ENCODE measurements around the gene HECW1. TPM values are rescaled to one million over a fixed set of nuclear protein-coding genes. Genes with fewer than 3 reads are reported as not detected.

Gene HECW1
- polyA plus RNA-seq, 6 donors from 2014 or later: not detected

- Mint-ChIP-seq H3K4me3 (no peak overlapping the region), H3K9me3 (peaks cover 0 to 7% (median 0%) of the 10 kb centered on the region in 7 donors), H3K4me1 (peaks cover 11 to 14% (median 11%) of the 10 kb centered on the region in 3 donors), H3K36me3 (no peaks in the 10 kb centered on the region), H3K27me3 (peaks cover 4 to 22% (median 8%) of the 10 kb centered on the region in 3 donors), H3K27ac (no peak overlapping the region)
- ATAC-seq (ENCODE audit: low read depth in 2 of 2) (no peak), DNase-seq (no peak)
Observed at GRCh38 chr7:43486634-43487033, 374.2 kb downstream of the HECW1 start.

- DNase-seq (no peak), ATAC-seq (ENCODE audit: low read depth in 2 of 2) (no peak)
- no peaks in the 10 kb centered on the region for H3K36me3 Mint-ChIP-seq
- no peak overlapping the region for H3K4me3 Mint-ChIP-seq
- peaks cover 11 to 14% (median 11%) of the 10 kb centered on the region in 3 donors for H3K4me1 Mint-ChIP-seq
- peaks cover 13 to 15% (median 14%) of the 10 kb centered on the region in 3 donors for H3K27me3 Mint-ChIP-seq
- peak overlapping the region in 2 of 6 donors; percentile 31 to 66 for H3K27ac Mint-ChIP-seq
- H3K9me3 Mint-ChIP-seq: peaks cover 0 to 7% (median 0%) of the 10 kb centered on the region in 7 donors
Observed at GRCh38 chr7:43487731-43488073, 375.3 kb downstream of the HECW1 start.

GRCh38 chr7:43489257-43489656 lies 376.8 kb downstream of the HECW1 start:
- no peaks in the 10 kb centered on the region for H3K36me3 Mint-ChIP-seq
- DNase-seq (no peak), ATAC-seq (ENCODE audit: low read depth in 2 of 2) (no peak)
- no peak overlapping the region for H3K4me3 Mint-ChIP-seq
- peaks cover 0 to 7% (median 0%) of the 10 kb centered on the region in 7 donors for H3K9me3 Mint-ChIP-seq
- no peak overlapping the region for H3K27ac Mint-ChIP-seq
- H3K4me1 Mint-ChIP-seq: peaks cover 11 to 14% (median 11%) of the 10 kb centered on the region in 3 donors
- H3K27me3 Mint-ChIP-seq: peaks cover 13 to 24% (median 17%) of the 10 kb centered on the region in 3 donors

- ATAC-seq (ENCODE audit: low read depth in 2 of 2) (no peak), DNase-seq (no peak)
- peaks cover 9 to 26% (median 19%) of the 10 kb centered on the region in 3 donors for H3K27me3 Mint-ChIP-seq
- peak overlapping the region in 1 of 8 donors; percentile 22 for H3K4me3 Mint-ChIP-seq
- H3K27ac Mint-ChIP-seq: peak overlapping the region in 1 of 6 donors; percentile 21
- peaks cover 11 to 14% (median 11%) of the 10 kb centered on the region in 3 donors for H3K4me1 Mint-ChIP-seq
- peaks cover 0 to 7% (median 0%) of the 10 kb centered on the region in 7 donors for H3K9me3 Mint-ChIP-seq
- no peaks in the 10 kb centered on the region for H3K36me3 Mint-ChIP-seq
Observed at GRCh38 chr7:43490016-43490415, 377.6 kb downstream of the HECW1 start.

- H3K9me3 Mint-ChIP-seq: peaks cover 0 to 7% (median 0%) of the 10 kb centered on the region in 7 donors
- H3K27me3 Mint-ChIP-seq: peaks cover 11 to 30% (median 19%) of the 10 kb centered on the region in 3 donors
- no peaks in the 10 kb centered on the region for H3K36me3 Mint-ChIP-seq
- no peak overlapping the region for H3K4me3 Mint-ChIP-seq
- H3K27ac Mint-ChIP-seq: no peak overlapping the region
- H3K4me1 Mint-ChIP-seq: peaks cover 11 to 14% (median 11%) of the 10 kb centered on the region in 3 donors
- no peak for DNase-seq
- no peak for ATAC-seq (ENCODE audit: low read depth in 2 of 2)
Observed at GRCh38 chr7:43491123-43491522, 378.7 kb downstream of the HECW1 start.

GRCh38 chr7:43491984-43492383 lies 379.5 kb downstream of the HECW1 start:
- Mint-ChIP-seq H3K9me3 (peaks cover 0 to 7% (median 0%) of the 10 kb centered on the region in 7 donors), H3K4me3 (no peak overlapping the region)

GRCh38 chr7:43492896-43493295 lies 380.4 kb downstream of the HECW1 start:
- Mint-ChIP-seq H3K27me3 (peaks cover 17 to 41% (median 33%) of the 10 kb centered on the region in 3 donors), H3K4me1 (peaks cover 8 to 11% (median 10%) of the 10 kb centered on the region in 3 donors), H3K36me3 (no peaks in the 10 kb centered on the region), H3K27ac (no peak overlapping the region), H3K4me3 (no peak overlapping the region), H3K9me3 (peaks cover 0 to 3% (median 0%) of the 10 kb centered on the region in 7 donors)
- ATAC-seq (ENCODE audit: low read depth in 2 of 2) (no peak), DNase-seq (no peak)

More at GRCh38 chr7:43491984-43492383, 379.5 kb downstream of the HECW1 start:
- Mint-ChIP-seq H3K27ac (peak overlapping the region in 1 of 6 donors; percentile 65), H3K27me3 (peaks cover 15 to 32% (median 24%) of the 10 kb centered on the region in 3 donors), H3K36me3 (no peaks in the 10 kb centered on the region), H3K4me1 (peaks cover 11 to 14% (median 11%) of the 10 kb centered on the region in 3 donors)
- no peak for DNase-seq
- ATAC-seq (ENCODE audit: low read depth in 2 of 2): no peak

- no peak overlapping the region for H3K4me3 Mint-ChIP-seq
- no peaks in the 10 kb centered on the region for H3K36me3 Mint-ChIP-seq
- peaks cover 22 to 47% (median 39%) of the 10 kb centered on the region in 3 donors for H3K27me3 Mint-ChIP-seq
- H3K27ac Mint-ChIP-seq: no peak overlapping the region
- ATAC-seq (ENCODE audit: low read depth in 2 of 2) (no peak), DNase-seq (no peak)
- no peaks in the 10 kb centered on the region for H3K9me3 Mint-ChIP-seq
- H3K4me1 Mint-ChIP-seq: no peaks in the 10 kb centered on the region
Observed at GRCh38 chr7:43495572-43495971, 383.1 kb downstream of the HECW1 start.

GRCh38 chr7:43496596-43496995 lies 384.1 kb downstream of the HECW1 start:
- Mint-ChIP-seq H3K27ac (no peak overlapping the region), H3K27me3 (peaks cover 22 to 47% (median 39%) of the 10 kb centered on the region in 3 donors), H3K36me3 (no peaks in the 10 kb centered on the region), H3K4me3 (no peak overlapping the region), H3K4me1 (no peaks in the 10 kb centered on the region), H3K9me3 (no peaks in the 10 kb centered on the region)
- ATAC-seq (ENCODE audit: low read depth in 2 of 2) (no peak), DNase-seq (no peak)

- ATAC-seq (ENCODE audit: low read depth in 2 of 2): no peak
- Mint-ChIP-seq H3K27me3 (peaks cover 12 to 17% (median 16%) of the 10 kb centered on the region in 3 donors), H3K27ac (no peak overlapping the region), H3K4me3 (no peak overlapping the region), H3K9me3 (no peaks in the 10 kb centered on the region), H3K4me1 (no peaks in the 10 kb centered on the region), H3K36me3 (no peaks in the 10 kb centered on the region)
- DNase-seq: no peak
Observed at GRCh38 chr7:43501870-43502269, 389.4 kb downstream of the HECW1 start.

- no peak for ATAC-seq (ENCODE audit: low read depth in 2 of 2)
- H3K4me3 Mint-ChIP-seq: no peak overlapping the region
- no peak for DNase-seq
- no peak overlapping the region for H3K27ac Mint-ChIP-seq
- no peaks in the 10 kb centered on the region for H3K36me3 Mint-ChIP-seq
- H3K27me3 Mint-ChIP-seq: peaks cover 6 to 12% (median 9%) of the 10 kb centered on the region in 3 donors
- no peaks in the 10 kb centered on the region for H3K4me1 Mint-ChIP-seq
- no peaks in the 10 kb centered on the region for H3K9me3 Mint-ChIP-seq
Observed at GRCh38 chr7:43502941-43503340, 390.5 kb downstream of the HECW1 start.

- peaks cover 9 to 18% (median 10%) of the 10 kb centered on the region in 3 donors for H3K27me3 Mint-ChIP-seq
- ATAC-seq (ENCODE audit: low read depth in 2 of 2) (no peak), DNase-seq (no peak)
- H3K9me3 Mint-ChIP-seq: no peaks in the 10 kb centered on the region
- H3K4me3 Mint-ChIP-seq: no peak overlapping the region
- no peaks in the 10 kb centered on the region for H3K36me3 Mint-ChIP-seq
- H3K4me1 Mint-ChIP-seq: no peaks in the 10 kb centered on the region
- no peak overlapping the region for H3K27ac Mint-ChIP-seq
Observed at GRCh38 chr7:43505412-43505811, 393.0 kb downstream of the HECW1 start.

GRCh38 chr7:43506460-43506859 lies 394.0 kb downstream of the HECW1 start:
- Mint-ChIP-seq H3K36me3 (no peaks in the 10 kb centered on the region), H3K4me1 (no peaks in the 10 kb centered on the region), H3K27ac (no peak overlapping the region), H3K9me3 (no peaks in the 10 kb centered on the region), H3K4me3 (no peak overlapping the region), H3K27me3 (peaks cover 8 to 18% (median 11%) of the 10 kb centered on the region in 3 donors)
- ATAC-seq (ENCODE audit: low read depth in 2 of 2): no peak
- DNase-seq: no peak

GRCh38 chr7:43508461-43508860 lies 396.0 kb downstream of the HECW1 start:
- DNase-seq (no peak), ATAC-seq (ENCODE audit: low read depth in 2 of 2) (no peak)
- H3K9me3 Mint-ChIP-seq: no peaks in the 10 kb centered on the region
- peaks cover 16 to 26% (median 21%) of the 10 kb centered on the region in 3 donors for H3K27me3 Mint-ChIP-seq
- no peaks in the 10 kb centered on the region for H3K36me3 Mint-ChIP-seq
- H3K27ac Mint-ChIP-seq: no peak overlapping the region
- H3K4me1 Mint-ChIP-seq: no peaks in the 10 kb centered on the region
- no peak overlapping the region for H3K4me3 Mint-ChIP-seq
